GM21529 (cell line): ENCODE measurements around the gene DRD4.

Experiments
- ATAC-seq: cut with Tn5 transposase; IDR thresholded peaks from one replicate; pipeline ENCODE4 v1.9.1; 2021; ENCODE audit not compliant: unreplicated experiment

Gene DRD4

GRCh38 chr11:636511-637332 is at the start of gene DRD4:
Gene DRD4, plus strand, starts transcription at chr11:637269. Its CDS starts 36 bp downstream, at chr11:637305.
- no peak for ATAC-seq

- ATAC-seq = no peak
These were observed 49.5 kb upstream of the DRD4 start for GRCh38 chr11:587546-587945.

DNA sequence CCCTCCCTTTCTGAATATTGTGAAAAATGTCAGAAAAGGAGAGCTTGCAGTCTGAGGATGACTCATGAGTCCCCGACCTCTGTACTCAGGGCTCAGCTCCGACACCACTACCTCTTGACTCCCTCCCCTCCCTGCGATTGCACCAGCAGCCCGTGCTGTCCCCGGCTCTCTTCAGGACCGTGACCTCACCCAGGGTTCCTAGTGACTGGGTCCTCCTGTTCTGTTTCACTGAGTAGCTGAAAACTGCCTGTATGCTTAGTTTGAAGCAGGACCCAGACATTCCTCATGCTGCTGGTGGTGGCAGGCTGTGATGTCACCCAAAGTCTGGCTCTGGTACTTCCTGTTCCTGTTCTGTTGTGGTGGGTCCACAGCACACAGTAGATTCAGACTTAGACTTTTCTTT is 49.1 kb upstream of the DRD4 start:
- no peak for ATAC-seq

- no peak for ATAC-seq
These were observed 47.3 kb upstream of the DRD4 start for GRCh38 chr11:589798-590197.

DNA sequence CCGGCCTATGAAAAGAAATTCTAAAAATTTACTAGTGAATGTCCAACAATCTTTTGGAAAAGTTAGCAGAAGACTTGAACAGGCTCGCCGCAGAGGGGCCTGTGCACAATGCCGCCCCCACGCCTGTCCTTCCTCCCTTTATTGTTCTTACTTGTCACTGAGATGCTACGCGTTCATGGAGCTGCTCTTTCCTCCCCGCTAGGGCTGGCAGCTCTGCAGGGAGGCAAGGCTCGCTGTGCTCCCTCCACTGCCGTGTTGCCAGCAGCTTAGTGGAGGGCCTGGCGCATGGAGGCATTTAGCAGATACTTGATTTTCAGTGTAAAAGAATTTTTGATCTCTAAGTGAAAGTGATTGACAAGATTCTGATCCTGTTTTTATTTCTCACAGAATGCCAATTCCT is 46.1 kb upstream of the DRD4 start:
- ATAC-seq = no peak

- ATAC-seq = no peak
These were observed 44.6 kb upstream of the DRD4 start for GRCh38 chr11:592501-592900.

DNA sequence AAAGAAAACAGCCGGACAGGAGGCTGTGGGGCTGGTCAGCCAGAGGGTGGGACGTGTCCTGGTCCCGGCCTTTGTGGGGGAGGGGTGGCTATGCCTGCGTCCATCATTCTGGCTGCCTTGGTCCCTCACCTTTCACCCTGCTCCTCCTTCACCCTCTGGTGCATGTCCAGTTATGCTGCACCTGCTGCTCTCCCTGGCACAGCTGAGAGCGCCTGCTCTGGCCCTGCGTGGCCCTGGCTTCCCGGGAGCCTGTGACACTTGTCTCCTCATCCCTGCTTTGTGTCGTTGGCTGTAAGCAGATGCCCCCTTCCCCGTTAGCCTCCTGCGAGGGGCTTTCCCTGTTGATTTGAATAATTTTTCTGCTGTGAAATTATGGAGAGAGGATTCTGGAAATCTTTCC is 44.2 kb upstream of the DRD4 start:
- ATAC-seq = no peak

DNA sequence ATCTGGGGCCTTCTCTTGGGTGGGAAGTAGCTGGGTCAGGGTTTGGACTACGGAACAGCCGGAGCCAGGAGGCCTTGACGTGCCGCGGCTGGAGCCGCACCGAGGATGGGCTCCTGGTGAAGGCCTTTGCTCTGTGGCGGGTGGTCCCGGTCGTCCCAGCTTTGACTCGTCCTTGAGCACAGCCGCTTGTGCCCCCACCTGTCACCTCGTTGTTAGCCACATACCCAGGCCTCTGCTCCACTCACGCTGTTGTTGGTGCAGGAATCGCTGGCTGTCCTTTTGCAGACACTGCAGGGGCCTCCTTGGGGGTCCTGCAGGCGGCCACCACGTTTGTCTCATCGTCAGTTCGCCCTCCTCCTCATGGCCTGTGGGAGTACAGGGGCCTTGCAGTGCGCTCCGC is 43.7 kb upstream of the DRD4 start:
- ATAC-seq = no peak

GRCh38 chr11:595400-595799 is 41.7 kb upstream of the DRD4 start:
- no peak for ATAC-seq

DNA sequence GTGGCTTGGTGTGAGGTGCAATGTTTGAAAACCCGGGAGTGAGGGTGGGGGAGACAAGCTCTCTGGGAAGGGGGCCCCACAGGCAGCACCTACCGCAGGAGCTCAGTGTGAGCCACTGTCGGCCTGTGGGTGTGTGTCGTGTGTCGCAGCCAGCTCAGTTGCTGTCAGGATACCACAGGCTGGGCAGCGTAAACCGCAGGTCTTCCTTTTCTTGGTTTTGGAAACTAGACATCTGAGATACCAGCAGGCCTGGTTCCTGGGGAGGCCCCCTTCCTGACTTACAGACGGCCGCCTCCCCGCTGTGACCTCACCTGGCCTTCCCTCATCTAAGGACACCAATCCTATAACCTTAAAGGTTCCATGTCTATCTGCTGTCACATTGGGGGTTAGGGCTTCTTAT is 40.7 kb upstream of the DRD4 start:
- ATAC-seq = no peak

DNA sequence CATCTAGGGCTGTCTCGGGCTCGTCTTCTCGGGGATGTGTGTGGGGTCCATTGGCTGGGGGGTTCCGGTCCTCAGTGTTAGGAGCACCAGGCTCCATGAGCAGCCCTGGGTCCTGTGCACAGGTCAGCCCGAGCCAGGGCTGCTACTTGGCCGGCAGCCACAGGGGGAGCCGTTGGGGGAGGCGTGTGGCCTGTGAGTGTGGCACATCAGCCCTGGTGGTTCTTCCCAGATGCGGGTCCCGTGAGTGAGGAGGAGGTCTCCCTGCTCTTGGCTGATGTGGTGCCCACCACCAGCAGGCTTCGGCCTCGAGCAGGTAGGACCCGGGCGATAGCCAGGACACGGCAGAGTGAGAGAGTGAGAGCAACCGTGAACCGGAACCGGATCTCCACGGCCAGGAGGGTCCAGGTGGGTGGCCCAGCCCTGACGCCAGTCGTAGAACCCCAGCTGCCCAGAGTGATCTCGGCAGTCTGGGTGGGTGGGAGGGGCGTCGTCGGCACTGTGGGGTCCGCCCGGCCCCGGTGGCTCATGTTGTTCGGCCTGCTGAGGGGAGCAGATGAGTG is 39.8 kb upstream of the DRD4 start:
- no peak for ATAC-seq

GRCh38 chr11:598005-598680 is 38.9 kb upstream of the DRD4 start:
- no peak for ATAC-seq

GRCh38 chr11:601573-602245 is 35.4 kb upstream of the DRD4 start:
- ATAC-seq = no peak

- no peak for ATAC-seq
These were observed 33.9 kb upstream of the DRD4 start for GRCh38 chr11:603154-603553.

DNA sequence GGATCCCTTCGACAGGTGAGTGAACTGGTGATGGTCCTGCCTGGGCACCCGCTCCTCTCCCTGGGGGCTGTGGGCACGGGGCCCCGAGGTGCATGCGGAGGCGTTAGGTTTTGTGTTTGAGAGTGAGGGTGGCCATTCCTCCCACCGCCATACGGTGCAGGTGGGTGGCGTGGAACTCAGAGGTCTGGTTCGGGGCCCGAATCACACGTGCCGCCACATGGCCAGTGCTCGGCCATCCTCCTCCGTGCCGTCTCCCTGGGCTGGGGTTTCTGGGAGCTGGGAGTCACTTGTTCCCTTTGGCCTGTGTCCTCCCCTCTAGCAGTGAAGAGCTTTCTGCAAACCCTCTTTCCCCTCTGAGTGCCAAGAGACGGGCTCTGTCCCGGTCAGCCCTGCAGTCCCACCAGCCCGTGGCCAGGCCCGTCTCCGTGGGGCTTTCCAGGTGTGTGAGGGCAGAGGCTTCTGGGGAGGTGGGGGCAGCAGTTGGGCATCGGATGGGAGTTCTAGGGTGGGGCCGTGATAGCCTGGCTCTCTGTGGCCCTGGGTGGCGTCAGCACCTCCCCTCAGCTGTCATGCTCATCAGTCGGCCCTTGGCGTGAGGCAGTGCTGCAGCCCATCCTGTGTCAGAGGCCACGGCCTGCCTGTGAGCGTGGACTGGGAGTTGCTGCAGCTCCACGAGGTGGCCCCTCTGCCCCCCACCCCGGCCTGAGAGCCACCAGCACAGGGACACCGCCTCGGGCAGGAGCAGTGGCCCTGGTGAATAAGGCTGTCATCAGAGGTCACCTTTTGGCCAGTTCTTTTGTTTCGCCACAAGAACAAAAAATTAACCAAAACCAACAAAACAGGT is 31.6 kb upstream of the DRD4 start:
- no peak for ATAC-seq

- ATAC-seq = no peak
These were observed 30.8 kb upstream of the DRD4 start for GRCh38 chr11:606245-606644.

GRCh38 chr11:607020-607780 is 29.9 kb upstream of the DRD4 start:
- ATAC-seq = no peak

- no peak for ATAC-seq
These were observed 29.0 kb upstream of the DRD4 start for GRCh38 chr11:607971-608659.

DNA sequence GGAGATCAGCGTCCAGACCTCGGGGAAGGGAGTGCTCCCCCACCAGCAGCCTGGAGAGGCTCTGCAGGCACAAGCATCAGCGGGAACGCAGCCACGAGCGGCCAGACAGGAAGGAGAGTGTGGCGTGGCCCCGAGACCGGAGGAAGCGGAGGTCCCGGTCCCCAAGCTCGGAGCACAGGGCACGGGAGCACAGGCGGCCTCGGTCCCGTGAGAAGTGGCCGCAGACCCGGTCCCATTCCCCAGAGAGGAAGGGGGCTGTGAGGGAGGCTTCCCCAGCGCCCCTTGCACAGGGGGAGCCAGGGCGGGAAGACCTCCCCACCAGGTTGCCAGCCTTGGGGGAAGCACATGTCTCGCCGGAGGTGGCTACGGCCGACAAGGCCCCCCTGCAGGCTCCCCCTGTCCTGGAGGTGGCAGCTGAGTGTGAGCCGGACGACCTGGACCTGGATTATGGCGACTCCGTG is 28.2 kb upstream of the DRD4 start:
- ATAC-seq = no peak
